NK-92 (cell line): Measurements from ENCODE around the gene GNAQ.

Experiments used
- DNase-seq: peaks from one replicate; lab custom pipeline; 2025; ENCODE audit not compliant: unreplicated experiment; lab: John Stamatoyannopoulos, UW

Gene GNAQ

DNA sequence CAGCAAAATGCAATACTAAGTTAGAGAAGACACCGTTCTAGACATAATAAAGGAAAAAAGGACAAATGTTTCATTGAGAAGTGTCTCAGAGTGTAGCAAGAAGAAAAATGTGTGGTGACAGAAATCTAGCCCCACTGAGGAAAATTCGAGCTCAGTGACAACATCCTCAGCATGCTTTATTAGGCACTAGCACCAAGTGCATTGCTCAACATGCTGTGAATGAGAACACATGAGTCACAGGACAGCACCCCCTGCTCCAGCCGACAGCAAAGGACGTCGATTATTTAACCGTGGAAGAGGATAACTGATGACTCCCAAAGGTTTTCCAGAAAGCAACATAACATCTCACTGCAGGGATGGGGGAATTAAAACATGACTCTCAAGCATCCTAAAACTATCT lies 182.7 kb downstream of the GNAQ start:
- no peak for DNase-seq

DNA sequence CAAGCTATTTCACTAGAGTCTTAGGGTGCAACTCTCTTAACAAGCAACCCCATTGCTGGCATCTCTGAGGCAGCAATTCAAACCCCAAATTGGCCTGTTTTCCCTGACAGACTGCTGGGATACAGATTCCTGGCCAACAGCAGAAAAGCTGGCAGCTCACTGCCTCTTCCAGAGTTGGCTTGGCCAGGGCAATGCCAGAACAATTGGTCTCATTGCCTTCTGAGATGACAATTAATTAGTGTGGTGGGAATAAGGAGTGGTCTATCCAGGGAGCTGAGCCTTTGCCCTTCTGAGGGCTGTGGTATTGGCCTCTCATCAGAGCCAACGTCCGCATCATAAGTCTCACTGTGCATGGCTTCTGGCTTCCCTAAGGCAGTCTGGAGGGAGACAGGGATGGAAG lies 183.2 kb downstream of the GNAQ start:
- DNase-seq: no peak

DNA sequence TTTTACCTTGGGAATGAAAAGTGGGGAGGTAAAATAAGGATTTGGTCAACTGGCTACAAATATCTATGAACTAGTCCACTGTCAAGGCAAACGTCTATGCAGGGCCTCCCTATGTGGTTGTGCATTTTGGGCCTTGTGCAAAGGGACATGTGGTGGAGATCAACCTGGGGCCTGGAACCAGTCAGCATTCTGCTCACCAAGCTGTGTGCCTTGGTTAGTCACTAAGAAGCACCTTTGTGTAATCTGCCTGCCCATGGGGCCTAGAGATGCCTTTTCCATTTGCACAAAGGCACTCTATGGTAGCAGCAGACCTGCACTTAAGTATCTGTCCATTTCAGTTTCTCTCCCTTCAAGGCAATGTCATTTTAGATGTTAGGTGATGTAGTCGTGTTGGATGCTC lies 184.0 kb downstream of the GNAQ start:
- no peak for DNase-seq

DNA sequence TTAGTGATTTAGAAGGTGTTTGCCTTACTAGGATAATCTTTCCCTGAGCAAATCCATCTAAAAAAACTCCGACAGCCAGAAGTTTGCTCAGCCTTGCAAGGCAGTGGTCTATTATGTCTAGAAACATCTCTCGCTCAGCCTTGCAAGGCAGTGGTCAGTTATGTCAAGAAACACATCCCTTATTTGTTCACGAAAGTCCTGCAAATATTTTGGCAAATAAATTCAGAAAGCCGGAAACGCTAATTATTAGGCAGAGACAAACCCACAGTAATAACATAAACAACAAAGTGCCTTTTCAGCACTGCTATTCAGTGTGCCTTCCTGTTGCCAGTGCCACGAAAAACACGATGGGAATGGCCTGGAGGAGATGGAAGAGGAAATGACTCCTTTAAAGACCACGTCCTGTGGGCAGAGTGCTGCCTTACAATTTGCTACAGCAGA lies 184.5 kb downstream of the GNAQ start:
- DNase-seq: no peak

DNA sequence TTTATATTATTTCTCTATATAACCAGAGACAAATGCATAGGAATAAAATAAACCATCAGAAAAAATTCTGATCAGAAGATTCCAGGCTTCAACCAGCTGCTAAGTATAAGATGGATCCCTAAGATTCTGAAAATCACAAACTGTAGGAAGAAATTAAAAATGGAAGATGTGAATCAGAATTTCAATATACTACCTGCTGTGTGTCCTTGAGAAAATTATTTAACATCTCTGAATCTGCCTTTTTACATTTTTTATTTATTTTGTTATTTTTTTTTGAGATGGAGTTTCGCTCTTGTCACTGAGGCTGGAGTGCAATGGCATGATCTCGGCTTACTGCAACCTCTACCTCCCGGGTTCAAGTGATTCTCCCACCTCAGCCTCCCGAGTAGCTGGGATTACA lies 187.2 kb downstream of the GNAQ start:
- DNase-seq: no peak

DNA sequence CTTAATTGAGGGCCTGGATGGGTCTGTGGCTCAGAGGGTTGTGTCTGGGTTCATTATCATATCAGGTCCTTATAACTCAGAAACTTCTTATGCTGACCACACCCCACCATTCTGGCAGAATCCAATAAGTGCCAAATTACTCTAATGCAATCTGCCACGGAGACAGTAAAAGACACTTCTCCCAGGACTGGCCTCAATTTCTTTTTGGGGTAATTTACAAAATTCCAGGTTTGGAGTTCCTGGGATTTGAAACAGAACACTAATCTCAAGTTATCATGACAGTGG lies 187.8 kb downstream of the GNAQ start:
- DNase-seq: no peak

DNA sequence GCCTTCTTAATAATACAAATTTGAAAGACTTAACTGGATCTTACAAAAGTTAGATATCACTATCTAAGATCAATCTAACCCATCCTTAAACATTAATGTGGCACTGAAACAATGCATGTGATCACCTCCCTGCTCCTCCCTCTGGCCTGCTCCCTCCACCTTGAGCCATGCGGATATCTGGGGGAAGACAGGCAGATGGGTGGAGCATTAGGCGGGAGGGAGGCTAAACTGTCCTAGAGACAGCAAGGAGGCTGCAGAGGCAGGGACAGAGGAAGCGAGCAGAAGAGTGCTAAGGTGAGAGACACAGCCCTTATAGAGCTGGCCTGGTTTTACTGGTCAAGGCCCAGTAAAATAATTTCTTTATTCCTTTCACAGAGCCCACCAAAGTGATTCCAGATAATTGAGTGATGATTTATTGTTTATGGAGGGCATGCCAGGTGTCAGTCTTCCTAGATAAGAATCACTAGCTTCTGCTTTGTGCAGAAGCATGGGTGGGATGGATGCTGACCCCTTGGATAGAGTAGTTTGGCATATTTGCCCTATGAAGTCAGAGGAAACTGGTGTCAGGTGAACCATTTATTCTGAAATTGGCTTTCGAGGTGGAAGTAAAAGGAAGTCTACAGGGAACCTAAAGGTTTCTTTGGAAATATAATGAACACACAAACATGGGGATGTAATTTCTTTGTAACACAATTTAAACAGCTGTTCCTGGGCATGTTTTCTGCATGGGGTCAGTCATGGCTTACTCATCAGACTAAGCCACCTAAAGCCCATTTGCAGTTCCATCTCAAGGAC lies 188.3 kb downstream of the GNAQ start:
- DNase-seq: no peak

DNA sequence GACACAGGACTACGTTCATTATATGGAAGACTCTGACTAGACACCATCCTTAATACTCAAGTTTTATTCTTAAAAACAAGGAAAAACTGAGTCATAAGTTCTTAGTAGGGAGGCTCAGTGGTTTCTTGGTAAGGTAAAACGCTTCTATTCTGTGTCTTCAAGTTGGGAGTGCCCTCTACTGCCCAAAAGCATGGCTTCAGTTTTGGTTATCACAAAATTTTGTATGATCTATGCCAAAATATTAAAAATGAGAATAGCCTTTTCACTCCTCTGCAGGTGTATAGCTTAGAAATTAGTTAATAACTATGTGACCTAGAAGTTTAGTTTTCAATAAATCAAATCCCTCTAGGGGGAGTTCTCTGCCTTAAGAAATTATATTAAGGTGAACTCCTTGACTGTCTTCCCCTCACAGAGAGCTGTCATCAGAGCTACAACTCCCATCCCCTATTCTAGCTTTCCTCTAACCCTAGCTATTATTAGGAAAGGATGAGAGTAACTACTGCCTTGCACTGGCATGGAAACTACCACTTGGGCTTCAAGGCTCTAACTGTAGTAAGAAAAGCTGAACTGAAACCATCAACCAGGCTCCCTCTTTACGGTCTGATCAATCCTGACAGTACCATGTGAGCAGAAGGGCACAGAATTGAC lies 189.7 kb downstream of the GNAQ start:
- DNase-seq: no peak

DNA sequence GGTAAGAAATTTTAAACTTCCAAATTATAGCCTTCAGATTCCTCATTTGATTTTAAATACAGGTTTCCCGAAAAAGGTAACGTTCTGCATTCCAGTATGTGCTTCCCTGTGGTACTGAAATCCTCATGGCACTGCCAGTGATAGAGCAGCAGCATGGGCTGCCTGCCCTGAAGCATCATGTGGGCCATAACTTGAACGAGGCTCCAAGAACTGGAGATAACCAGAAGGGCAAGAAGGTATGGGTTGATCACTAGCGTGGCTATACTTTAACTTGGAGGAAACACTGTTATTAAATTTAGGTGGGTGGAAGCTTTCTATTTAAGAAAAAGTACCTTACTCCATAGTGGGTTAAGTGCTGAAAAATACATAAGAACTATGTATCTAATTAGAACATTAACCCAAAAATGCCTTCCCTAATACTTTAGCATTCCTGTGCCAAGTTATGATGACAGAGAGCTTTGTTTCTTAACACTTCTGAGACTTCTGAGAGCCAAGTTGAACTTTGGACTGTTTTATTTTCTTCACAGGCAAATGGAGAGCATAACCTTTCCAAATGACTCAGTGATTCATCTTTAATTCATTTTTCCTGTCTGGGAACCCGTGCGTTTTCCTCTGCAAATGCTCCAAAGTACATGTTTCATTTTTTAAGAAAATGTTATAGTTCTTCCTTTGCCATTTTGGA lies 192.0 kb downstream of the GNAQ start:
- no peak for DNase-seq

DNA sequence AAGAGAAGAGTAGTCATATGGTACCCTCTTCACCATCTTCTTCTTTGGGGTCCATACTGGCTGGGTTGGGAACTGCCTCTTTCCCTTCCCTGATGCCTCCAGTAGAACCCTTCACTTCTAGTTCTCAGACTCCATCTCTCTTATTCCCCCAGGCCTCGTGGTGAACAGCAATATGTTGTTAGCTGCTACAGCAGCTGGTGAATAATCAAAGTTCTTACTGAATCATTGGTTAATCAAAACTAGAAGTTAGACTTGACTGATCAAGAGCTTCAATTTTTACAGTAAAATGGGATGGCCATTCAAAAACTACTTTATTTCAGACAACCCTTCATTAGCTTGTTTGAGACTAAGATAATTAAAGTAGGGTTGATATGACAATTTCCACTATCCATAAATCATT lies 192.6 kb downstream of the GNAQ start:
- DNase-seq: no peak

DNA sequence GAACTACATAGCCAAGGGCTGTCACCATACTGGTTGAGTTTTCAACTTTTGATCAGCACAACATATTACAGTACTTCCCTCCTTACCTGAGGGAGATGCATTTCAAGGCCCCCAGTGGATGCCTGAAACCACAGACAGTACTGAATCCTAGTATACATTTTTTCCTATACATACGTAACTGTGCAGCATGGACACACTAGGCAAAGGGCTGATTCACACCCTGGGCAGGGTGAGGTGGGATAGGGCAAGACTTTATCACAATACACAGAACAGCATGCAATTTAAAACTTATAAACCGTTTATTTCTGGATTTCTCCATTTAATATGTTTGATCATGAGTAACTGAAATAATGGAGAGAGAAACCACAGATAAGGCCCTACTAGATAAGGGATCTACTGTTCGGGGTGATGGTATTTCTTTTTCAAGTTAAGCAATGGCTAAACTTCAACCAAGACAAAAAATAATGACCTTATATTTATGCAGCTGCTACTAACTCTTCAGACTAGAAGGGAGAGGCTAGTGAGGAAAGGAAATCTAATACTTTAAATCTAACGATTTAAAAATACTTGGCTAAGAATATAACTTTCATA lies 196.6 kb downstream of the GNAQ start:
- DNase-seq: no peak

DNA sequence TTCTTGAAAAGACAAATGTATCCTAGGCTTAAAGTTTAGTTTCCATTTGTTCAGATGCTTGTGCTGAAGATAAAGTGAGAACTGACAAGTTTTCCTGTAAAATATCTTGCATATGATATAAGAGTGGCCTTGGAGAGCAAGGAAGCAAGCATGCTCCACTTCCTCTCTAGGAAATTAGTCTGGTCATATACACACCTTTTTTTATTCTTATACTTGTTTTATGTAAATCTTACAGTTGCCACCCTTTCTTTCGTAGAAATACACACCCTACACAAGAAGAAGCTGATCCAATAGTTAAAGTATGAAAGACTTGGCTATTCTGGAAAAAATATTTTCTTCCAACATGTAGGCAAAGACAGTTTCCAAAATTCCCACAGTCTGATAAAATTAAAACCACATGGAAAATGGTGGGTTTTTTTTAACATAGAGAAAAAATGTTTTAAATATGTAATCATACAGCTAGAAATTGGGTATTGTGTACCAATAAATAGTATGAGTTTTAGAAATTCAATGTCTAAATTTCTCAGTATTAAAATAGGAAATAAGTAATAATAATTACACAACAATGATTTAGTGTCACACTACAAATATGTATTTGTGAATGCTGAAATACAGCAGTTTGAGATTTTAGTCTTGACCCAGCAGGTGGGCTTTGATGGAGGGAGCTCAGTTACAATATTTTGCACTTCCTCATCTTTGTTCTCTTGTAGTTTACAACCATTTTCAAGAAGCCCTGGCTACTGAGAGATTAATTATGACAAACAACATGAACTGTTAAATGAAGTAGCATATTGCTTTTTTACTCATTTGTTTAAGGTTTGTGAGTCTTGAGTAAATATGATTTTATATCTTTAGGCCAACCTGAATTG lies 197.8 kb downstream of the GNAQ start:
- DNase-seq: no peak

DNA sequence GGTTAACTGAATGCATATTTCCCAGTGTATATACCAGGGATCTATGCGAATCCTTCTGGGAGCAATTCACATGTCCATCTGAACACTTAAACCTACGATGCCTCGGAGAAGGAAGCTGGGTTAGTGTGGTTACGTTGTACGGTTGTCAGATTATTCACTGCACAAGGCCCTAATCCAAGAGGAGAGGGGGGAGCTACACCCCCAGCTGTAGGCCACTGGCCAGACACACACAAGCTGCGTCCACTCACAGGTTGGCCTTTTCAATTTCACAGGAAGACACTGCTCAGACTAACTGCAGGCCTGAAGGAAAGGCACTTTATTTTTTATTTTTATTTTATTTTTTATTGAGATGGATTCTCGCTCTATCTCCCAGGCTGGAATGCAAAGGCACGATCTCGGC lies 199.0 kb downstream of the GNAQ start:
- DNase-seq: no peak

DNA sequence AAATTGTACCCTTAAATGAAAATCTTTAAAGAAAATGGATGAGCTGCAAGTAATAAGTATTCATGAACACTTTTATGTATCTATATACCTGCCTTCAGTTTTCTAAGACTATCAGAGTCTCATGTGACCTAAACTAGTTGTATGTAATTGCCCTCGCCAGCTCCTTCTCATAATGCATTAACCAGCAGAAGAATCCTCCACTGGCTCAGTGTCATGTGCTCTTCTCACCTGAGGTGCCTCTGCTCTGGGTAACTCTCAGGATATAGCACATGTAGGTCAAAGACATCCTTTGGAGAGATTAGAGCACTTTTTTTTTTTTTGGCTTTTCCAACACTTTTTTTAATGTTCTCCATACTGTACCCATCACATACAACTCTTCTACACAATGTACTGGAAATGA lies 199.8 kb downstream of the GNAQ start:
- no peak for DNase-seq

DNA sequence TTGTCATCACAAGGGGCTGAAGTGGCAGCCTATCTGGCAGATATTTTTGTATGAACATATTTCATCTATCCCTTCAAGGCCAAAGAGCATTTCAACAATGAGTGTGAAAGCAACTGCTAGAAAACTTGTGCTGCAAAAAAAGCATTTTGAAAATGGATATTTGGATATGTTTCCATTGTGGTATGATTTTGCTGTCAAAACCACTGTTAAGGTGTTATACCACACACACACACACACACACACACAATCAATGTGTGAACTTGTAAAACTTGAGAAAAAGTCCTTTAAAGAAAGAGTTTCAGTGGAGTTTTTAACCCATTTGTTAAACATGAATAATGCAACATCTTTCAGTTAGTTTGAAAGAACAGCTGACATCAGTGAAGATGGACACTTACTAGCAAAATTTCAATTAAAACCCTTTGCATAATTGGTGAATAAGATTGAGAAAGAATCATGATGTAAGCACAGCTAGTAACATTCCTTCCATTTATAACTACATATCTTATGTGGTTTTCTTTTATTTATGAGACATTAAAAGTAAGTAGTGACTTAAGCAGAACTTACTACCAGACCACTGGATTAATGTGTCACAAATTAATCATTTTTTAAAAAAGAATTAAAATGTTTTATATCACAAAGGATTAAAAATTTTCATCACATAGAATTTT lies 200.9 kb downstream of the GNAQ start:
- DNase-seq: no peak

DNA sequence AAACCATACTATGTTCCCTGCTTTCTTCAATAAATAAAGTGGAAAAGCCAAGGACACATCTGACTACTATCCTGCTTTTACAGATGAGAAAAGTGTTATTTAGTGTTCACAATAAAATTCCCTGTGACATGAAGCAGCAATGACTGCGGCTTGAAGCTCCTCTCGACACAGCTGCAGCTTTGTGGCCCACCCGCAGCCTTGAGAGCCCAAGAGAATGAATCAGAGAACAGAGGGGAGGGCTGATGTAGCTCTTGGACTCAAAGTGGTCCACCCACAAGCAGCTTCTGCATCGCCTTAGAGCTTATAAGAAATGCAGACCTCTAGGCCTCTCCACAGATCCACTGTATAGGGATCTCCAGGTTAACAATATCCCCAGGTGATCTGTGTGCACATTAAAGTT lies 202.2 kb downstream of the GNAQ start:
- no peak for DNase-seq

DNA sequence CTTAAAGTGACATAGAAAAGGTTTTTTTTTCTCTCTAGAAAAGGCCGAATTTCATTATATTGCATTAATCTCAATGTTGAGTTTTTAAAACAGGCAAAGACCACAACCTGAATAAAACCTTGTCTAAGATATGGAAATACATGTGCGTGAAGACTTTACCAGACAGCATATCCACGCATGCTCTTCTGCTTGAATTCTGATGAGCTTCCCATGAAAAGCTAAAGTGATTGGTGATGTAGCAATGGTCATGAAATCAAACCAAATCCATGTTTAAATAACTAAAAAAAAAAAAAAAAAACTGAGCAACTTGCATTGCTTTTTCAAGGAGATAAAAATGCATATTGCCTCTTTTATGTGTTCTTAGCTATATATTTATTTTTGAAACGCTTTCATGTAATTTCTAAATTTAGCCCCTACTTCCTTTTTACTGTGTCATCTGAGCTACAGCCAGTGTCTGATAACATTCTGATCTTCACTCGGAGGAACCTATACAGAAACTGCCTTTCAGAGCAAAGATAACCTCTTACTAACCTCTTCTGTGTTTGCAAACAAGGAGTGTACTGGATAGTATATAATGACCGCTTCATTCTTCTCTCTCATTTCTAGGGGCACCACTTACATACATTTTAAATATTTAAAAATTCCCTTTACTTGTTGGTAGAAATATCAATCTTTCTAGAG lies 204.4 kb downstream of the GNAQ start:
- DNase-seq: no peak

DNA sequence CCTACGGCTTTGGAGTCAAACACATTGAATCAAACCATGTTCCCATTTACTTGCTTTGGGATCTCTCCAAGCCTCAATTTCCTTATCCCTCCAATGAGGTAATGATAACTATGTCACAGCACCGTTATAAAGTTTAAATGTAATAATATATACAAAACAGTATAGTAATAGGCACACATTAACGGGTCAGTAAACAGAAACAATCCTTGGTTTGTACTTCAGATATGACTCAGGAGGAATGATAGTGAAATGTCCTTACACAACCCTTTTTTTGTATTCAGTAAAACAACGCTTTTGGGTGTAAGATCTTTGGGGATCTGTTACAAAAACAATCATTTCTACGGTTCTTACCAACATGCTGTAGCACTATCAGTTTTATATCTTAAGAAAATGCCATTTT lies 205.0 kb downstream of the GNAQ start:
- DNase-seq: no peak

DNA sequence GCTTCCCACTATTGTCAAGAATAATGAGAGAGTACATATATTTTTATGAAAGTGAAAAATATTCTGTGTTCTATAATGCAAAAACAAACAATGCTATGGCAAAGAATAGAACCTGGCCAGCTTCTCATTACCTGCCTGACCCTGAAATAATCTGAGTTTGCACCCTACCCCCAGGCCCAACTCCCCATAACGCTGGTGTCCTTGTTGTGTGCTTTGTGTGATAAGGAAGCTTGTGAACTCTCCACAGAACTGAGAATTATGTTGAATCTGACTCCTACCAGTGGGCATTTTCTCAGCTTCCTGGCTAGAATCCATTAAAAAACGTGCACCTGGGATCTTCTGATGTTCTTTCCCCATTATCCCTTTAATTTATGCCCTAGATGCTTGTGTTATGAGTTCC lies 205.5 kb downstream of the GNAQ start:
- DNase-seq: no peak

DNA sequence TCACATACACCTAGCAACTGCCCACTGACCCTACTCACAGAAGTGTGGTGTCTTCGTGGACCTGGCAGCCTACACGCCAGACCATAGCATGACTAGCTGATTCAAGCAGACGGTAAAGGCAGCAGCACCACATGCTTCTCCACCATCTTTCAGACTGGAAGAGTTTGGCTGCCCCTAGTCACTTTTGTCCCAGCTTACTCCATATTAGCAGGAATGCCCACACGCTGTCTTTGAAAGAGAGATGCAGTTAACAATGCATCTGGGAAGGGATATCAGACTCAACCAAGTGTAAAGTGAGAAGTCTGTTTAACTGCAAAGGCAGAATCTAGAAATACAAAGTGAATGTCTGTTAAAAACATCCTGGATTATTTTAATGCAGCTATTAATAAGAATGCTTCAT lies 206.2 kb downstream of the GNAQ start:
- DNase-seq: no peak
